22Rv1 (cell line): Measurements from ENCODE around the gene METTL2B.

Experiments
- H3K27ac ChIP-seq: fragments of 450-650 bp; 2 replicates; pipeline ENCODE4 v1.5.1; 2017
- CTCF ChIP-seq: fragments of 450-650 bp; IDR thresholded peaks from 2 replicates; pipeline ENCODE4 v1.5.1; 2017; ENCODE audit warnings: mild to moderate bottlenecking
- ZFX ChIP-seq: fragments of 450-650 bp; IDR thresholded peaks from 2 replicates; pipeline ENCODE4 v1.6.1; 2017; ENCODE audit warnings: antibody characterized with exemption, borderline replicate concordance

METTL2B gene

DNA sequence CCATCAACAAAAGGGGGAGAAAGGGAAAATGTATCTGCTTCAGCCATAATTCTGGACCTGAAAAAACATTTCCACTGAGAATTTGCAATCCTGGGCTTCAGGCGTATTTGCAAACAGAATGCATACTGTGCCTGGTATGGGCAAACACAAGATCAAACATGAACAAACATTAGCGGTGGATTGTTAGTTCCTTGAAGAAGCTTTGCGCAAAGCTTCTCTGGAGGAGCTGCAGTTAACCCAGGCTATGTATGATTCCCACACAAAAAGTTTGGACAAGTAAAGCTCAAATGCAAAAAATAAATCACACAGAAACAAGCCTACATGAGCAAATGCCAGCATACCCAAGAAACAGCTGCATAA lies 41.2 kb upstream of the METTL2B start:
- TF ChIP-seq ZFX, result no peak
- no peak for TF ChIP-seq CTCF
- peak overlapping the region; percentile 85 for H3K27ac ChIP-seq

GRCh38 chr7:128437426-128438332 lies 38.9 kb upstream of the METTL2B start:
- H3K27ac ChIP-seq, result no peak overlapping the region
- no peak for TF ChIP-seq ZFX
- TF ChIP-seq CTCF, result no peak

- H3K27ac ChIP-seq, result no peak overlapping the region
- TF ChIP-seq ZFX (no peak), CTCF (no peak)
These were observed 34.2 kb upstream of the METTL2B start for GRCh38 chr7:128442356-128442755.

DNA sequence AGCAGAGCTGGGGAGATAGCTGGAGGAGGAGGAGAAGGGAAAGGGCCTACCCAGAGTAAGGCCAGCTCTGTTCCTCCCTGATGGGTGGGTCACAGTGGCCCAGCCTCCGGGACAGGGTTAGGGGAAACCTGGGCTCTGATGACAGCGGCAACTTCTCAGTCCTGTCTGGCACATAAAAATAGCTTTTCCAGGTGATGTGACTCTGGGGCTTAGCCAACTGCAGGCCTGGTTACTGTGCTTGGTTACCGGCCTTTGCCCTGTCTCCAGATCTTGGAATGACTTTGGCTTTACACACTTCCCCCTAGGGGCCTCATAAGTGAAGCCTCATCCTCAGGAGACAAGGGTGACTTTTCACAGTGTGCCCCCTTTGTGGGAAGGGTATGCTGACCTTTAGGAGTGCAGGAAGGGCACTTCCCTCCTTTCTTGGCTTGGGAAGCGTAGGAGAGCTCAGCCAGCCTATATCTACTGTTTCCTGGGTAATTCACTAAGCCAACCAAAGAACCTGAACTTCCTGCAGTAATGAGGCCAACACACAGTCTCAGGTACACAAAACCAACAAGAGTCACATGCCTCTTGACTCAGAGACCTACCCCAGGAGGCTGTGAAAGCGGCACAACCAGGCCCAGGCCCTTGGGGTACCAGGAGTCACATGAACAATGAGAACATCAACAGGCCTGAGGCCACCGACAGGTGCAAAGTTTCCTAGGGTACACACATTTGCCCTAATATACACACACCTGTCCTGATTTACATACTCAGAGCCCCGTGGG lies 32.5 kb upstream of the METTL2B start:
- peak overlapping the region; percentile 49 for H3K27ac ChIP-seq
- TF ChIP-seq ZFX (no peak), CTCF (no peak)

- no peak for TF ChIP-seq ZFX
- TF ChIP-seq CTCF, result no peak
- no peak overlapping the region for H3K27ac ChIP-seq
These were observed 30.2 kb upstream of the METTL2B start for GRCh38 chr7:128446306-128446705.

DNA sequence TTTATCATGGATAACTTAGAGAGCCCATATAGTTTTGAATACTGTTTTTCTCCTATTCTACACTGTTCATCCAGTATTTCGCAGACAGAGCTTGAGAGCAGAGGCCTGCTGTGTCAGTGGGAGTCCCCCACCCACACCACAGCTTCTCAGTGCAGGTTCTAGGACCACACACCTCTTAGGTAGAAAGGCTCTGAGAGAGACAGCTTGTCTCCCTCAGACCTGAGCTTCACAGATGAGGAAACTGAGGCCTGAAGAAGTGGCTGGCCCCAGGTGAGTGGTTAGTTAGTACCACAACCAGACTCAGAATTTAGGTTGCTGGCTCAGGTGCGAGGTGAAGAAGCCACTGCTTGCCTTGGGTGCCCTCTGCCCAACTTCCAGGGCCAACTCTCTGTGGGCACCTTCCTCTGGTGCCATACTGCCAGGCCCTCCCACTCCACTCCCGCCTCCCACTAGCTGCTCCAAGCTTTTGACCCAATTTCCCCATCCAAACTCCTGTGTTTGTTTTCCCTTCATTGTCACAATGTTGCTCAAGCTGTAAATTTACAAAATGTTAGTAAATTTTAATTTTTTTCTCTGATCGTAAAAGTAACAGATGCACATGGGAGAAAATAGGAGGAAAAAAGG lies 28.5 kb upstream of the METTL2B start:
- no peak for TF ChIP-seq CTCF
- no peak for TF ChIP-seq ZFX
- peak overlapping the region; percentile 53; the same call in 1 of the 2 replicates for H3K27ac ChIP-seq
